Endodermal cell (in vitro differentiated cells): ENCODE results near the gene CRHR2. TPM values are rescaled to one million over a fixed set of nuclear protein-coding genes. Genes with fewer than 3 reads are reported as not detected.

Experiments
- DNase-seq: peaks from one replicate; pipeline ENCODE4 v3.0.0-alpha.2; 2017
- H3K27ac ChIP-seq: 2 replicates; pipeline ENCODE4 v1.5.1; 2013; ENCODE audit warnings: mild to moderate bottlenecking, low read depth, low read length, moderate library complexity
- H3K27me3 ChIP-seq: 2 replicates; pipeline ENCODE4 v1.6.1; 2013; ENCODE audit warnings: mild to moderate bottlenecking, low read length, moderate library complexity; ENCODE audit not compliant: insufficient read depth, control insufficient read depth, poor library complexity, severe bottlenecking
- H3K36me3 ChIP-seq: 2 replicates; pipeline ENCODE4 v1.7.0; 2013; ENCODE audit warnings: mild to moderate bottlenecking, low read length, moderate library complexity; ENCODE audit not compliant: control insufficient read depth, insufficient read depth
- H3K4me1 ChIP-seq: one replicate; pipeline ENCODE4 v1.7.0; 2013; ENCODE audit warnings: low read length; ENCODE audit not compliant: control insufficient read depth, insufficient read depth
- H3K4me3 ChIP-seq: 2 replicates; pipeline ENCODE4 v1.5.1; 2013; ENCODE audit warnings: mild to moderate bottlenecking, low read length, moderate library complexity
- H3K9ac ChIP-seq: 2 replicates; pipeline ENCODE4 v1.6.1; 2013; ENCODE audit warnings: mild to moderate bottlenecking, low read length, moderate library complexity; ENCODE audit not compliant: poor library complexity, severe bottlenecking; ENCODE audit errors: extremely low read depth
- H3K9me3 ChIP-seq: 2 replicates; pipeline ENCODE4 v1.6.1; 2013; ENCODE audit warnings: mild to moderate bottlenecking, low read length, moderate library complexity; ENCODE audit not compliant: control insufficient read depth
- H3K27ac Mint-ChIP-seq: 2 replicates; pipeline ENCODE4 v1.8.0; 2020; ENCODE audit warnings: mixed read lengths
- H3K27me3 Mint-ChIP-seq: 2 replicates; pipeline ENCODE4 v1.8.0; 2021; ENCODE audit warnings: mild to moderate bottlenecking, mixed read lengths; ENCODE audit not compliant: insufficient read depth
- H3K36me3 Mint-ChIP-seq: 2 replicates; pipeline ENCODE4 v1.8.0; 2020; ENCODE audit warnings: low read depth, mixed read lengths
- H3K4me1 Mint-ChIP-seq: 2 replicates; pipeline ENCODE4 v1.8.0; 2020; ENCODE audit warnings: mixed read lengths
- H3K4me3 Mint-ChIP-seq: 2 replicates; pipeline ENCODE4 v1.8.0; 2020; ENCODE audit warnings: mild to moderate bottlenecking, moderate library complexity, mixed read lengths
- H3K9me3 Mint-ChIP-seq: 2 replicates; pipeline ENCODE4 v1.8.0; 2020; ENCODE audit warnings: mild to moderate bottlenecking, mixed read lengths
- CTCF ChIP-seq: fragments of 200-600 bp; sonication (generic); conservative IDR thresholded peaks from 2 replicates; pipeline ENCODE4 v1.5.0; 2021; ENCODE audit warnings: antibody characterized with exemption, mild to moderate bottlenecking
- WGBS, 2 experiments: methylation state at CpG; one replicate each; pipeline versions ENCODE4 v1.1.5 to v1.1.7; 2013; ENCODE audit warnings: missing lambda C conversion rate in 2 of 2, mixed read lengths in 1 of 2; ENCODE audit not compliant: insufficient coverage in 1 of 2, insufficient read length in 1 of 2; 5-methylcytosine and 5-hydroxymethylcytosine counted together
- total RNA-seq, 2 donors: library from RNA; stranded (reverse); fragmentation: NEBNext Ultra II Directional in 1 of 2; extraction: Animal tissue kit (Norgen Biotek cat#: 25700) in 1 of 2; gene quantifications; 2 replicates in 1 of 2; 3 replicates in 1 of 2; pipeline ENCODE4 v1.2.1, GENCODE V29; 2021

Gene CRHR2
- total RNA-seq, 2 donors from 2014 or later = not detected

GRCh38 chr7:30612658-30613265, 69.5 kb downstream of the CRHR2 start:
- Histone ChIP-seq H3K4me1 (no peaks in the 10 kb centered on the region), H3K36me3 (peaks cover 95% of the 10 kb centered on the region), H3K9me3 (no peaks in the 10 kb centered on the region), H3K4me3 (no peak overlapping the region), H3K27me3 (no peaks in the 10 kb centered on the region), H3K27ac (no peak overlapping the region), H3K9ac (no peak overlapping the region)
- peak overlapping the region; percentile 14 for H3K27ac Mint-ChIP-seq
- H3K4me1 Mint-ChIP-seq = peaks cover 5% of the 10 kb centered on the region
- DNase-seq = no peak
- H3K36me3 Mint-ChIP-seq = peaks cover 79% of the 10 kb centered on the region
- no peak overlapping the region for H3K4me3 Mint-ChIP-seq
- H3K27me3 Mint-ChIP-seq = no peaks in the 10 kb centered on the region
- TF ChIP-seq CTCF = no peak
- WGBS, 2 experiments = 85 to 92% methylated on average over 2 to 6 of the region's 6 CpGs
- no peaks in the 10 kb centered on the region for H3K9me3 Mint-ChIP-seq

DNA sequence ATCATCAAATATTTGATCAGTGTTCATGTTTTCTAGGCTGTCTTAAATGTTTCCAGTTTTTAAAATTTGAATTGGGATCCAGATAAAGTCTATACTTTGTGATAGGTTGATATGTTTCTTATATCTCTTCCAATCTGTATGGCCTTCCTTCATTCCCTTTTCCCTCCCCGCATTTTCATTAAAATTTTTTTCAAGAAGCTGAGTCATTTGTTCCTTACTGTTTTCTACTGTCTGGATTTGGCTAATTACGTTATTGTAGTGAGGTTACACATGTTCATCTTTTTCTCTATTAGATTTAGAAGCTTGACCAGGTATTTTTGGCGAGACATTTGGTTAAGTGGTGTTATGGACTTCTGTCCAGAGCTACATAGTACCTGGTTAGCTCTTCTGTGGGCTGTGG, 76.4 kb downstream of the CRHR2 start:
- H3K4me1 Mint-ChIP-seq = no peaks in the 10 kb centered on the region
- DNase-seq = no peak
- no peak overlapping the region for H3K4me3 Mint-ChIP-seq
- 83 to 92% methylated on average over 1 to 3 of the region's 3 CpGs for WGBS, 2 experiments
- H3K36me3 Mint-ChIP-seq = peaks cover 75% of the 10 kb centered on the region
- no peaks in the 10 kb centered on the region for H3K27me3 Mint-ChIP-seq
- H3K9ac ChIP-seq = no peak overlapping the region
- no peaks in the 10 kb centered on the region for H3K9me3 ChIP-seq
- no peaks in the 10 kb centered on the region for H3K27me3 ChIP-seq
- H3K4me1 ChIP-seq = no peaks in the 10 kb centered on the region
- no peak overlapping the region for H3K4me3 ChIP-seq
- H3K27ac Mint-ChIP-seq = no peak overlapping the region
- TF ChIP-seq CTCF = no peak
- H3K27ac ChIP-seq = no peak overlapping the region
- H3K36me3 ChIP-seq = peaks cover 88% of the 10 kb centered on the region
- H3K9me3 Mint-ChIP-seq = no peaks in the 10 kb centered on the region

- Mint-ChIP-seq H3K9me3 (no peaks in the 10 kb centered on the region), H3K4me1 (no peaks in the 10 kb centered on the region), H3K27me3 (no peaks in the 10 kb centered on the region), H3K4me3 (no peak overlapping the region), H3K27ac (no peak overlapping the region), H3K36me3 (peaks cover 78% of the 10 kb centered on the region)
- H3K4me1 ChIP-seq = no peaks in the 10 kb centered on the region
- no peak for DNase-seq
- peaks cover 88% of the 10 kb centered on the region for H3K36me3 ChIP-seq
- H3K9me3 ChIP-seq = no peaks in the 10 kb centered on the region
- H3K27me3 ChIP-seq = no peaks in the 10 kb centered on the region
- WGBS, 2 experiments = 90 to 94% methylated on average over 2 to 3 of the region's 3 CpGs
- no peak overlapping the region for H3K9ac ChIP-seq
- no peak overlapping the region for H3K27ac ChIP-seq
- H3K4me3 ChIP-seq = no peak overlapping the region
- TF ChIP-seq CTCF = no peak
Observed at GRCh38 chr7:30604901-30605300, 77.4 kb downstream of the CRHR2 start.

Other genes with a start within 250 kb of the CRHR2 start
- gene NOD1, start 203.7 kb downstream of the CRHR2 start, total RNA-seq = 1 to 10 TPM; 3.3 to 3.4 TPM
- gene GGCT, start 177.6 kb downstream of the CRHR2 start, total RNA-seq = 10 to 100 TPM; 46.4 to 48.9 TPM
- gene GARS1, start 87.6 kb downstream of the CRHR2 start, total RNA-seq = 100 to 1,000 TPM; 113 to 121 TPM
- gene INMT, start 69.7 kb upstream of the CRHR2 start, total RNA-seq = 1 to 10 TPM; 3.0 to 3.3 TPM
- gene MINDY4, start 89.0 kb upstream of the CRHR2 start, total RNA-seq = 1 to 10 TPM; 7.2 to 8.1 TPM
- under 1 TPM; 0.26 to 0.91 TPM for gene AQP1, start 229.4 kb upstream of the CRHR2 start, total RNA-seq